ENCODE measurements around the gene CYP27C1. TPM values are rescaled to one million over a fixed set of nuclear protein-coding genes. Genes with fewer than 3 reads are reported as not detected.
"Not testable (repeated sequence)": the region's sequence is repeated elsewhere in the genome, so short reads cannot be mapped to it uniquely, and the experiment has no call there.

The CYP27C1 gene
- polyA plus RNA-seq, 1 donor from 2014 or later = 0.84 TPM

DNA sequence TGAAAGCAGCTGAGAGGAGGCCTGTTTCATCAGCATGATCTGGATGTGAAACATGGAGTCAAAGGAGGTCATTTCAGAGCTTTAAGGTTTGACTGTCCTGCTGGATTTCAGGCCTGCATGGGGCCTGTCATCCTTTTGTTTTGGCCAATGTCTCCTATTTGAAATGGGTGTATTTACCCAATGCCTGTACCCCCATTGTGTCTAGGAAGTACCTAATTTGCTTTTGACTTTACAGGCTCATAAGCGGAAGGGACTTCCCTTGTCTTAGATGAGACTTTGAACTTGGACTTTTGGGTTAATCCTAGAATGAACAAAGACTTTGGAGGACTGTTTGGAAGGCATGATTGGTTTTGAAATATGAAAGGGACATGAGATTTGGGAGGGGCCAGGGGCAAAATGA, 19.3 kb upstream of the CYP27C1 start:
- Histone ChIP-seq H4K20me1 (ENCODE audit: insufficient read depth) (no peaks in the 10 kb centered on the region), H3K27me3 (ENCODE audit: insufficient read depth, low read depth, low read length) (no peaks in the 10 kb centered on the region), H3F3A (ENCODE audit: insufficient read depth, low read length, poor library complexity, severe bottlenecking) (no peaks in the 10 kb centered on the region), H3K4me2 (ENCODE audit: low read length) (no peak overlapping the region), H3K4me3 (ENCODE audit: low read length) (no peak overlapping the region), H3K9me3 (ENCODE audit: low read length) (no peaks in the 10 kb centered on the region), H3K9me2 (ENCODE audit: insufficient read depth, low read length) (no peaks in the 10 kb centered on the region), H3K79me2 (replicated peaks; ENCODE audit: insufficient read depth, low read length) (no peaks in the 10 kb centered on the region), H3K36me3 (ENCODE audit: insufficient read depth, low read length) (no peaks in the 10 kb centered on the region), H2AFZ (ENCODE audit: low read depth, low read length) (no peak overlapping the region), H3K27ac (ENCODE audit: low read length) (no peak overlapping the region), H3K9ac (ENCODE audit: low read length) (no peak overlapping the region)
- TF ChIP-seq MXI1 (conservative IDR thresholded peaks at IDR 0.05; ENCODE audit: poor library complexity, severe bottlenecking) = no peak
- TF ChIP-seq POLR2AphosphoS5 (IDR thresholded peaks at IDR 0.05) = no peak
- no peak for TF ChIP-seq SMC3 (conservative IDR thresholded peaks at IDR 0.05; ENCODE audit: poor library complexity)
- TF ChIP-seq TAF1 (IDR thresholded peaks at IDR 0.05; ENCODE audit: low read depth) = no peak
- no peak for TF ChIP-seq EP300 (conservative IDR thresholded peaks at IDR 0.05; ENCODE audit: poor library complexity, severe bottlenecking)
- no peak for TF ChIP-seq RAD21 (conservative IDR thresholded peaks at IDR 0.05)
- no peak for TF ChIP-seq EZH2 (IDR thresholded peaks at IDR 0.05; ENCODE audit: borderline replicate concordance, insufficient read depth, low read length, poor library complexity, severe bottlenecking)
- TF ChIP-seq, protein P1, sequence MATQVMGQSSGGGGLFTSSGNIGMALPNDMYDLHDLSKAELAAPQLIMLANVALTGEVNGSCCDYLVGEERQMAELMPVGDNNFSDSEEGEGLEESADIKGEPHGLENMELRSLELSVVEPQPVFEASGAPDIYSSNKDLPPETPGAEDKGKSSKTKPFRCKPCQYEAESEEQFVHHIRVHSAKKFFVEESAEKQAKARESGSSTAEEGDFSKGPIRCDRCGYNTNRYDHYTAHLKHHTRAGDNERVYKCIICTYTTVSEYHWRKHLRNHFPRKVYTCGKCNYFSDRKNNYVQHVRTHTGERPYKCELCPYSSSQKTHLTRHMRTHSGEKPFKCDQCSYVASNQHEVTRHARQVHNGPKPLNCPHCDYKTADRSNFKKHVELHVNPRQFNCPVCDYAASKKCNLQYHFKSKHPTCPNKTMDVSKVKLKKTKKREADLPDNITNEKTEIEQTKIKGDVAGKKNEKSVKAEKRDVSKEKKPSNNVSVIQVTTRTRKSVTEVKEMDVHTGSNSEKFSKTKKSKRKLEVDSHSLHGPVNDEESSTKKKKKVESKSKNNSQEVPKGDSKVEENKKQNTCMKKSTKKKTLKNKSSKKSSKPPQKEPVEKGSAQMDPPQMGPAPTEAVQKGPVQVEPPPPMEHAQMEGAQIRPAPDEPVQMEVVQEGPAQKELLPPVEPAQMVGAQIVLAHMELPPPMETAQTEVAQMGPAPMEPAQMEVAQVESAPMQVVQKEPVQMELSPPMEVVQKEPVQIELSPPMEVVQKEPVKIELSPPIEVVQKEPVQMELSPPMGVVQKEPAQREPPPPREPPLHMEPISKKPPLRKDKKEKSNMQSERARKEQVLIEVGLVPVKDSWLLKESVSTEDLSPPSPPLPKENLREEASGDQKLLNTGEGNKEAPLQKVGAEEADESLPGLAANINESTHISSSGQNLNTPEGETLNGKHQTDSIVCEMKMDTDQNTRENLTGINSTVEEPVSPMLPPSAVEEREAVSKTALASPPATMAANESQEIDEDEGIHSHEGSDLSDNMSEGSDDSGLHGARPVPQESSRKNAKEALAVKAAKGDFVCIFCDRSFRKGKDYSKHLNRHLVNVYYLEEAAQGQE (IDR thresholded peaks at IDR 0.05; ENCODE audit: borderline replicate concordance) = no peak
- TF ChIP-seq, protein P2, sequence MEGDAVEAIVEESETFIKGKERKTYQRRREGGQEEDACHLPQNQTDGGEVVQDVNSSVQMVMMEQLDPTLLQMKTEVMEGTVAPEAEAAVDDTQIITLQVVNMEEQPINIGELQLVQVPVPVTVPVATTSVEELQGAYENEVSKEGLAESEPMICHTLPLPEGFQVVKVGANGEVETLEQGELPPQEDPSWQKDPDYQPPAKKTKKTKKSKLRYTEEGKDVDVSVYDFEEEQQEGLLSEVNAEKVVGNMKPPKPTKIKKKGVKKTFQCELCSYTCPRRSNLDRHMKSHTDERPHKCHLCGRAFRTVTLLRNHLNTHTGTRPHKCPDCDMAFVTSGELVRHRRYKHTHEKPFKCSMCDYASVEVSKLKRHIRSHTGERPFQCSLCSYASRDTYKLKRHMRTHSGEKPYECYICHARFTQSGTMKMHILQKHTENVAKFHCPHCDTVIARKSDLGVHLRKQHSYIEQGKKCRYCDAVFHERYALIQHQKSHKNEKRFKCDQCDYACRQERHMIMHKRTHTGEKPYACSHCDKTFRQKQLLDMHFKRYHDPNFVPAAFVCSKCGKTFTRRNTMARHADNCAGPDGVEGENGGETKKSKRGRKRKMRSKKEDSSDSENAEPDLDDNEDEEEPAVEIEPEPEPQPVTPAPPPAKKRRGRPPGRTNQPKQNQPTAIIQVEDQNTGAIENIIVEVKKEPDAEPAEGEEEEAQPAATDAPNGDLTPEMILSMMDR (IDR thresholded peaks at IDR 0.05; ENCODE audit: poor library complexity, severe bottlenecking) = no peak

DNA sequence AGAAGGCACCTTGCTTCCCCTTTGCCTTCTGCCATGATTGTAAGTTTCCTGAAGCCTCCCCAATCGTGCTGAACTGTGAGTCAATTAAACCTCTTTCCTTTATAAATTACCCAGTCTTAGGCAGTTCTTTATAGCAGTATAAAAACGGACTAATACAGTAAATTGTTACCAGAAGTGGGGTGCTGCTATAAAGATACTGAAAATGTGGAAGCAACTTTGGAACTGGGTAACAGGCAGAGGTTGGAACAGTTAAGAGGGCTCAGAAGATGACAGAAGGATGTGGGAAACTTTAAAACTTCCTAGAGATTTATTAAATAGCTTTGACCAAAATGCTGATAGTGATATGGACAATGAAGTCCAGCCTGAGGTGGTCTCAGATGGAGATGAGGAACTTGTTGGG, 17.7 kb upstream of the CYP27C1 start:
- H3F3A ChIP-seq (ENCODE audit: insufficient read depth, low read length, poor library complexity, severe bottlenecking); H3K27me3 ChIP-seq (ENCODE audit: insufficient read depth, low read depth, low read length); H4K20me1 ChIP-seq (ENCODE audit: insufficient read depth); H3K27ac ChIP-seq (ENCODE audit: low read length); H3K36me3 ChIP-seq (ENCODE audit: insufficient read depth, low read length); H3K79me2 ChIP-seq (replicated peaks; ENCODE audit: insufficient read depth, low read length); H3K9ac ChIP-seq (ENCODE audit: low read length); H3K9me2 ChIP-seq (ENCODE audit: insufficient read depth, low read length); H3K9me3 ChIP-seq (ENCODE audit: low read length); H3K4me2 ChIP-seq (ENCODE audit: low read length); H3K4me3 ChIP-seq (ENCODE audit: low read length); H2AFZ ChIP-seq (ENCODE audit: low read depth, low read length): not testable (repeated sequence)

DNA sequence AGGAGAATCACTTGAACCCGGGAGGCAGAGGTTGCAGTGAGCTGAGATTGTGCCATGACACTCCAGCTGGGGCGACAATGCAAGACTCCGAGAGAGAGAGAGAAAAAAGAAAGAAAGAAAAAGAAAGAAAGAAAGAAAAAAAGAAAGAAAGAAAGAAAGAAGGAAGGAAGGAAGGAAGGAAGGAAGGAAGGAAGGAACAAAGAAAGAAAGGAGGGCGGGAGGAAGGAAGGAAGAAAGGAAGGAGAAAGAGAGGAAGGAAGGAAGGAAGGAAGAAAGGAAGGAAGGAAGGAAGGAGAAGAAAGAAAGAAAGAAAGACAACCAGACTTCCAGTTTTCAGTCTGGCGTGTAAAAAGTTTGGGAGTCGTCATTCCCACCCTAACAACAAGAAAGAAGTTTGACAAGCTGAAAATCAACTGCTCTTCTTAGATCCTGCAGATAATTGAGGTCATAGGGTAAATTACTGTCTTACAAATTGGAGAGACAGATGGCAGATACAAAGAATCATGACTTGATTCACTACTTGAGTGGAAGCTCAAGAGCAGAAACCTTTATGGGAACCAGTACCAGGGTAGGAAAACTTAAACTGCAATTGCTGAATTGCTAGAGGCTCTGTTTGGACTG, 15.1 kb upstream of the CYP27C1 start:
- Histone ChIP-seq H3K79me2 (replicated peaks; ENCODE audit: insufficient read depth, low read length) (no peaks in the 10 kb centered on the region), H2AFZ (ENCODE audit: low read depth, low read length) (no peak overlapping the region), H3K9me3 (ENCODE audit: low read length) (no peaks in the 10 kb centered on the region), H3K9me2 (ENCODE audit: insufficient read depth, low read length) (no peaks in the 10 kb centered on the region), H3K36me3 (ENCODE audit: insufficient read depth, low read length) (no peaks in the 10 kb centered on the region), H3K9ac (ENCODE audit: low read length) (no peak overlapping the region), H3K27ac (ENCODE audit: low read length) (no peak overlapping the region), H3F3A (ENCODE audit: insufficient read depth, low read length, poor library complexity, severe bottlenecking) (no peaks in the 10 kb centered on the region), H3K27me3 (ENCODE audit: insufficient read depth, low read depth, low read length) (no peaks in the 10 kb centered on the region), H3K4me3 (ENCODE audit: low read length) (no peak overlapping the region), H4K20me1 (ENCODE audit: insufficient read depth) (no peaks in the 10 kb centered on the region), H3K4me2 (ENCODE audit: low read length) (no peak overlapping the region)
- TF ChIP-seq MXI1 (conservative IDR thresholded peaks at IDR 0.05; ENCODE audit: poor library complexity, severe bottlenecking) (no peak), POLR2AphosphoS5 (IDR thresholded peaks at IDR 0.05) (no peak), TAF1 (IDR thresholded peaks at IDR 0.05; ENCODE audit: low read depth) (no peak), EZH2 (IDR thresholded peaks at IDR 0.05; ENCODE audit: borderline replicate concordance, insufficient read depth, low read length, poor library complexity, severe bottlenecking) (no peak), RAD21 (conservative IDR thresholded peaks at IDR 0.05) (no peak), EP300 (conservative IDR thresholded peaks at IDR 0.05; ENCODE audit: poor library complexity, severe bottlenecking) (no peak), SMC3 (conservative IDR thresholded peaks at IDR 0.05; ENCODE audit: poor library complexity) (no peak)
- TF ChIP-seq, protein P2 (IDR thresholded peaks at IDR 0.05; ENCODE audit: poor library complexity, severe bottlenecking) = no peak
- TF ChIP-seq, protein P1 (IDR thresholded peaks at IDR 0.05; ENCODE audit: borderline replicate concordance) = no peak

All from neural cell (in vitro differentiated cells).